Mesendoderm (in vitro differentiated cells): ENCODE data around the gene MAPT.

ENCODE experiments used
- DNase-seq: peaks from one replicate; pipeline ENCODE4 v3.0.0; 2013
- H2AK5ac ChIP-seq: 2 replicates; pipeline ENCODE4 v1.6.1; 2013; ENCODE audit warnings: low read length, inconsistent platforms
- H2BK120ac ChIP-seq: 2 replicates; pipeline ENCODE4 v1.6.1; 2013; ENCODE audit warnings: low read depth, mild to moderate bottlenecking, low read length, moderate library complexity, mixed read lengths
- H2BK15ac ChIP-seq: replicated peaks from 2 replicates; pipeline ENCODE4 v1.6.1; 2013; ENCODE audit warnings: low read depth, mild to moderate bottlenecking, moderate library complexity
- H2BK5ac ChIP-seq: 2 replicates; pipeline ENCODE4 v1.6.1; 2013; ENCODE audit warnings: low read length, inconsistent platforms
- H3K18ac ChIP-seq: 2 replicates; pipeline ENCODE4 v1.6.1; 2013; ENCODE audit warnings: mild to moderate bottlenecking, low read length, mixed read lengths
- H3K23ac ChIP-seq: one replicate; pipeline ENCODE4 v1.6.1; 2013; ENCODE audit warnings: low read length
- H3K27ac ChIP-seq: 2 replicates; pipeline ENCODE4 v1.5.1; 2013; ENCODE audit warnings: low read depth, mild to moderate bottlenecking, inconsistent platforms, low read length, moderate library complexity
- H3K27me3 ChIP-seq: 2 replicates; pipeline ENCODE4 v1.6.1; 2013; ENCODE audit warnings: low read length, control low read depth, mild to moderate bottlenecking, inconsistent platforms; ENCODE audit not compliant: insufficient read depth, poor library complexity
- H3K36me3 ChIP-seq: 2 replicates; pipeline ENCODE4 v1.6.1; 2013; ENCODE audit warnings: low read length, inconsistent platforms; ENCODE audit not compliant: control insufficient read depth, insufficient read depth
- H3K4ac ChIP-seq: one replicate; pipeline ENCODE4 v1.6.1; 2013; ENCODE audit warnings: low read depth, mild to moderate bottlenecking, low read length, moderate library complexity
- H3K4me1 ChIP-seq: 2 replicates; pipeline ENCODE4 v1.6.1; 2013; ENCODE audit warnings: low read depth, low read length, inconsistent platforms; ENCODE audit not compliant: control insufficient read depth
- H3K4me2 ChIP-seq: 2 replicates; pipeline ENCODE4 v1.6.1; 2013; ENCODE audit warnings: low read length
- H3K4me3 ChIP-seq: 2 replicates; pipeline ENCODE4 v1.5.1; 2013; ENCODE audit warnings: mild to moderate bottlenecking, low read length
- H3K56ac ChIP-seq: one replicate; pipeline ENCODE4 v1.6.1; 2013; ENCODE audit warnings: low read length
- H3K79me1 ChIP-seq: 2 replicates; pipeline ENCODE4 v1.6.1; 2013; ENCODE audit warnings: low read length, inconsistent platforms
- H3K79me2 ChIP-seq: 2 replicates; pipeline ENCODE4 v1.6.1; 2013; ENCODE audit warnings: mild to moderate bottlenecking, low read length; ENCODE audit not compliant: control insufficient read depth, insufficient read depth
- H3K9ac ChIP-seq: 2 replicates; pipeline ENCODE4 v1.6.1; 2013; ENCODE audit warnings: low read length, inconsistent platforms
- H4K5ac ChIP-seq: one replicate; pipeline ENCODE4 v1.6.1; 2013; ENCODE audit warnings: low read length
- H4K8ac ChIP-seq: one replicate; pipeline ENCODE4 v1.6.1; 2013; ENCODE audit warnings: low read depth, mild to moderate bottlenecking, control low read depth, low read length, moderate library complexity
- WGBS: extraction: QIAGEN DNeasy Blood & Tissue Kit; methylation state at CpG from one replicate; pipeline ENCODE4 v1.1.7; 2013; ENCODE audit warnings: low lambda C conversion rate, missing lambda C conversion rate; ENCODE audit not compliant: insufficient coverage; ENCODE audit errors: extremely low coverage; 5-methylcytosine and 5-hydroxymethylcytosine counted together

MAPT gene

DNA sequence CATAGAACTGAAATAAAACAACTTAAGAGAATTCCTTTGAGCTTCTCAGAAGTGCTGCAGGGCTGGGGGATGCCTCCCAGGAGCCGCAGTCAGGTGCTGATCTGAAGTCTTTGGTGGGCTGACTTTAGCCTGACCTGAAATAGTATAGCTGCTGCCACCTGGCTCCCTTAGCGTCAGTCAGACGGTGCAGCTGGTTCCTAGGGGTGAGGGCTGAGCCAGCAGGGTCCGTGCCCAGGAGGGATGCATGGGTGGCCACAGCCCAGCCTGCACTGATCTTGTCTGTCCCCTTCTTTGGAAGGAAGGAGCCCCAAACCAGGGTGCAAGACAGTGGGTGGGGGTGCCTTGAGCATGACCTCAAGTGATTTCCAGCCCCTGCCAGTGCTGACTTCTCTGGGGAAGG is 11.5 kb downstream of the MAPT start:
- Histone ChIP-seq H3K27me3 (no peaks in the 10 kb centered on the region), H4K8ac (no peak overlapping the region), H3K79me1 (no peaks in the 10 kb centered on the region), H3K27ac (no peak overlapping the region), H4K5ac (no peak overlapping the region), H2BK5ac (no peak overlapping the region), H3K4me2 (no peak overlapping the region), H3K9ac (no peak overlapping the region), H3K4ac (no peak overlapping the region), H3K4me3 (no peak overlapping the region), H2BK15ac (no peak overlapping the region), H3K23ac (no peak overlapping the region), H3K4me1 (peaks cover 2% of the 10 kb centered on the region), H2BK120ac (no peak overlapping the region), H3K18ac (no peak overlapping the region), H2AK5ac (no peak overlapping the region), H3K79me2 (no peaks in the 10 kb centered on the region), H3K36me3 (no peaks in the 10 kb centered on the region), H3K56ac (no peak overlapping the region)
- no CpG with 5 or more reads among the region's 4 CpGs for WGBS
- DNase-seq: no peak

DNA sequence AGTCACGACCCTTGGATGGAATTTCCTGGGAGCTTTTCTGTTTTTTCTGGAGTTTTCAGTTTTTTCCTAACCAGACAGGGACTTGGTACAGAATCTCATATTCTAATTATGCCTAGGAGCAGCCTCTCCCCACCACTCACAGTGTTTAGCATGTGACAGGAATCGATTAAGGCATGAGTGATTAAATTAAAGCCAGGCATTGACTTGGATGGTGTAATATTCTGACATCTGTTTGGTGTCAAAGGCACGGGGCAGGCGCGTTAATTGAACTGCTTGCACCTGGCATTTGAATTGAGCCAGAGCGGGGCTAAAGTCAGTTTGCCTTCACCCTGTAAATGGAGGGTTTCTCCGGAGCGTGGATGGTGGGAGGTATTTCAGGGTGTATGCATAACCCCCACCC is 11.9 kb downstream of the MAPT start:
- DNase-seq: no peak
- Histone ChIP-seq H3K36me3 (no peaks in the 10 kb centered on the region), H4K5ac (no peak overlapping the region), H3K27ac (no peak overlapping the region), H3K23ac (no peak overlapping the region), H3K4me2 (no peak overlapping the region), H2BK5ac (no peak overlapping the region), H3K4me1 (peaks cover 2% of the 10 kb centered on the region), H3K27me3 (no peaks in the 10 kb centered on the region), H3K56ac (no peak overlapping the region), H3K79me1 (no peaks in the 10 kb centered on the region), H2BK15ac (no peak overlapping the region), H2BK120ac (no peak overlapping the region), H3K79me2 (no peaks in the 10 kb centered on the region), H4K8ac (no peak overlapping the region), H3K9ac (no peak overlapping the region), H3K18ac (no peak overlapping the region), H2AK5ac (no peak overlapping the region), H3K4ac (no peak overlapping the region), H3K4me3 (no peak overlapping the region)
- no CpG with 5 or more reads among the region's 8 CpGs for WGBS

DNA sequence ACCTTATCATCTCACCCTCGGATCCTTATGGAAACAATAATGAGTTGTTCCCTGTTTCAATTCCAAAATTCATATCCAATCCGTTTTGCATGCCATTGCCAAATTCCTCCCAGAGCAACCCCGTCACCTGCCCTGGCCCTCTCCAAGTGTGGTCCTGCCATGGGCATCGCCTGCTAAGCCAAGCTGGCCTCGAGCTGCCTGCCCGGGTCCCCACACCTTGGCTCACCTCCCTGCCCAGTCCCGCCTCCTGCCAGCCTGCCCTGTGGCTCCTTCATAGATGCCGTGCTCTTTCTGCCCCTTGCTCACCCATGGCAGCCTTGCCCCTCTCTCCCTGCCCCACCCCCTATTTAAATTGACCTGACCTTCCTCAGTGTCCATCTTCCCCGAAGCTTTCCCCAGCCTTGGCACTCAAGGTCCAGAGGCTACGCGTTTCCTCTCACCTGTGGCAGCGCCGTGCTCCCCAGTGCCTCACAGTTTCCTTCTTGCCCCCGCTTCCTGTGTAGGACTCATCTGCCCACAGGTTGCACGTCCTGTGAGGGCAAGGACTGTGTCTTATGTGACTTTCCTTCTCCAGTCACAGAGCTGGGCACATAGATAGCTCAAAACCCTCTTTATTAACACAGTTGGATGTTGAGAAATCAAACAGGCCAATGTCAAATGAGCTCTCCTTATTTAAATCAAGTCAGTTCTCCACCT is 12.7 kb downstream of the MAPT start:
- no CpG with 5 or more reads among the region's 15 CpGs for WGBS
- no peaks in the 10 kb centered on the region for H3K27me3 ChIP-seq
- H3K27ac ChIP-seq: no peak overlapping the region

DNA sequence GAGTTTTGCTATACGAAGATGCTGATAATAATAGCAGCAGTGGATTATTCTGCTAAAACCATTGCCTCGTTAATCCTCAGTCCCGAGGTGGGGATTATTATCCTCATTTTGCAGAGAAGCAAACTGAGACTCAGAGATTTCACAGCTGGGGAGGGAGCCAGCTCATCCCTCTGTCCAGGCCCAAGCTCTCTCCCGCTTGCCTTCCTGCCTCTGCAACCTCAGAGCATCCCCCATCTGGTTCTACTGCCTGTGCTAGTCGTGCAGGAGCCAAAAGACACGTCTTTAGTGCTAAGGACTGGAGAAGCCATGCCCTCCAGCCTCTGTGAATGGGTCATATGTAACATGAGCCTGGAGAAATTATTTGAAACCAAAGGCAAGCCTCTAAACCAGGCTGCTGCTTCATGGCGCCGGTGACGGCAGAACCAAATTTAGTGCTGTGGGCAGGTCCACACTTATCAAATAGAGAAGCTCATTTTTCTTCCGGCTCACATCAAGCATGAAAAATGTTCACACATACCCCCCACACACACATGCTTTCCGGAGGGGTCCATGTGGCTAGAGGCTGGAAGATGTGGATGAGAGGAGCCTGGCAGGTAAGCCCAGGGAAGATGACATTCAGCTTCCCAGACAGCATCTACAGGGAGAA is 13.5 kb downstream of the MAPT start:
- Histone ChIP-seq H3K27me3 (no peaks in the 10 kb centered on the region), H2BK15ac (no peak overlapping the region), H3K27ac (no peak overlapping the region), H2BK120ac (no peak overlapping the region), H3K79me2 (no peaks in the 10 kb centered on the region), H3K79me1 (no peaks in the 10 kb centered on the region), H3K4me1 (peaks cover 2% of the 10 kb centered on the region), H3K23ac (no peak overlapping the region), H3K4me3 (no peak overlapping the region), H3K4me2 (no peak overlapping the region), H2AK5ac (no peak overlapping the region), H3K36me3 (no peaks in the 10 kb centered on the region), H3K18ac (no peak overlapping the region), H4K5ac (no peak overlapping the region), H2BK5ac (no peak overlapping the region), H3K4ac (no peak overlapping the region), H3K9ac (no peak overlapping the region), H3K56ac (no peak overlapping the region), H4K8ac (no peak overlapping the region)
- DNase-seq: no peak
- no CpG with 5 or more reads among the region's 11 CpGs for WGBS

More for the DNA sequence above, 12.7 kb downstream of the MAPT start:
- Histone ChIP-seq H3K79me1 (no peaks in the 10 kb centered on the region), H3K4me2 (no peak overlapping the region), H3K56ac (no peak overlapping the region), H3K79me2 (no peaks in the 10 kb centered on the region), H2BK5ac (no peak overlapping the region), H3K18ac (no peak overlapping the region), H3K23ac (no peak overlapping the region), H3K4me1 (peaks cover 2% of the 10 kb centered on the region), H3K4me3 (no peak overlapping the region), H2BK120ac (no peak overlapping the region), H2AK5ac (no peak overlapping the region), H3K4ac (no peak overlapping the region), H3K9ac (no peak overlapping the region), H3K36me3 (no peaks in the 10 kb centered on the region), H2BK15ac (no peak overlapping the region), H4K5ac (no peak overlapping the region), H4K8ac (no peak overlapping the region)
- no peak for DNase-seq

DNA sequence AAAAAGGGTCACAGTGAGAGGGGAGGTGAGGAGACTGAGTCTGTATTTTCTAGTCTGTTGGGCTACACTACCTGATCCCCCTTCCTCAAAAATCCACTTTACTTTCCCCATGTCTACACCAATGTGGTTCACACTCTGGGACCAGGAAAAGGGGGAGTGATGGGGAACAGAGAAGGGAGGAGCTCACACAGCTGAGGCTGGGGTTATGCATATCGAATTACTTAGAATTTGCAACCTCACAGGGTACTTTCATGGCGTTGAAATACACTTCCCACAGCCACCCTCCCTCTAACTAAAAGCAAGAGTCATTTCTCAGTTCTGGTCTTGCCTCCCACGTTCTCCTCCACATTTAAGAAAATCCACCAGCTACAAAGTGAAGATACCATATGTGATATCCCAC is 14.1 kb downstream of the MAPT start:
- Histone ChIP-seq H3K4ac (no peak overlapping the region), H3K36me3 (no peaks in the 10 kb centered on the region), H3K23ac (no peak overlapping the region), H4K8ac (no peak overlapping the region), H2BK5ac (no peak overlapping the region), H3K9ac (no peak overlapping the region), H3K27ac (no peak overlapping the region), H4K5ac (no peak overlapping the region), H3K4me2 (no peak overlapping the region), H2BK15ac (no peak overlapping the region), H3K56ac (no peak overlapping the region), H3K79me2 (no peaks in the 10 kb centered on the region), H2AK5ac (no peak overlapping the region), H3K4me1 (peaks cover 2% of the 10 kb centered on the region), H3K4me3 (no peak overlapping the region), H2BK120ac (no peak overlapping the region), H3K27me3 (no peaks in the 10 kb centered on the region), H3K79me1 (no peaks in the 10 kb centered on the region), H3K18ac (no peak overlapping the region)
- no peak for DNase-seq
- WGBS: no CpG with 5 or more reads among the region's 3 CpGs

DNA sequence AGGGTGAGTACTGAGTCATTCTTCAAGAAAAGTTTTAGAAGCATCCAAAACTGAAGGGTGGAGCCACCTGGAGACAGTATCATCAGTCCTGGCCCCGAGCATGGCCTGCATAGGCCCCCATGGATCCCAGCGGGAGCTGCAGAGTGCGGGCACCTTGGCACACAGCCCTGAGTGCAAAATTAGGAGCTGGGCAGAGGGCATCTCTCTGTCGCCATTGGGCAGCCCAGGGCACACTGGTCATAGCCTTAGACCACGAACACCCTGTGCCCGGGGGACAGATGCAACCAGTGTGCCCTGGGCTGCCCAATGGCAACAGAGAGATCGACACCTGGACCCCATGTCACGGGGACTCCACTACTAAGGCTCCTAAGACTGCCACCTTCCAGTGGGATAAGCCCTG is 14.6 kb downstream of the MAPT start:
- no peak overlapping the region for H3K23ac ChIP-seq
- no peak overlapping the region for H4K8ac ChIP-seq
- H2AK5ac ChIP-seq: no peak overlapping the region
- no peak overlapping the region for H2BK5ac ChIP-seq
- no peak overlapping the region for H4K5ac ChIP-seq
- H3K27me3 ChIP-seq: no peaks in the 10 kb centered on the region
- no peak overlapping the region for H3K18ac ChIP-seq
- H3K4me3 ChIP-seq: no peak overlapping the region
- H3K79me1 ChIP-seq: no peaks in the 10 kb centered on the region
- no peak overlapping the region for H3K56ac ChIP-seq
- no peak for DNase-seq
- H3K4me2 ChIP-seq: no peak overlapping the region
- H2BK15ac ChIP-seq: no peak overlapping the region
- WGBS: no CpG with 5 or more reads among the region's 8 CpGs
- H3K4me1 ChIP-seq: peaks cover 2% of the 10 kb centered on the region
- no peak overlapping the region for H3K27ac ChIP-seq
- no peaks in the 10 kb centered on the region for H3K36me3 ChIP-seq
- no peak overlapping the region for H2BK120ac ChIP-seq
- no peak overlapping the region for H3K9ac ChIP-seq
- H3K4ac ChIP-seq: no peak overlapping the region
- no peaks in the 10 kb centered on the region for H3K79me2 ChIP-seq
